Dermis blood vessel endothelial cell (primary cell): ENCODE measurements around the gene CFAP410. TPM values are rescaled to one million over a fixed set of nuclear protein-coding genes. Genes with fewer than 3 reads are reported as not detected.
"Not testable (repeated sequence)": the region's sequence is repeated elsewhere in the genome, so short reads cannot be mapped to it uniquely, and the experiment has no call there.

ENCODE experiments used
- DNase-seq: peaks from one replicate; pipeline ENCODE4 v3.0.0; 2010
- total RNA-seq: library from RNA; depleted of rRNA; stranded (reverse); fragments of >200 nt; gene quantifications from 2 replicates; pipeline ENCODE4 v1.2.3, GENCODE V29; 2014

The CFAP410 gene
- total RNA-seq, 1 donor from 2014 or later = 6.0 TPM

- no peak for DNase-seq
Measured at GRCh38 chr21:44316277-44316900, 22.8 kb downstream of the CFAP410 start.

- DNase-seq = no peak
Measured at GRCh38 chr21:44315691-44316203, 23.4 kb downstream of the CFAP410 start.

DNA sequence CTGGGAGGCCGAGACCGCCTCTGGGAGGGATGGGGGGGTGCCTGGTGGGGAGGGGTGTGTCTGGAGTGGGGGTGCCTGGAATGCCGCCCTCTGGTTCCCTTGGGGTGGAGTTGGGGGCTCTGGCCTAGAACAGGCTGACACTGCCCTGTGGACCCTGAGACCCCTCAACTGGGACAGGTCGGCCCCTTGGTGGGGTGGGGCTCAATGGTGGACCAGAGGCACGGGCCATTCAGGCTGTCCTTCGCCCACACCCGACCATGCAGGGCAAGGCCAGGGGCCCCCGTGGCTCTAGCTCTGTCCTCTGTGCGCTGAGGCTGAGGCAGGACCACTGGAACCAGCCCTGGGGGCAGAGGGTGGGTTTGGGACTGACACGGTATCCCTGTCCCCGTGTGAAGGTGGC is 24.6 kb downstream of the CFAP410 start:
- no peak for DNase-seq

- DNase-seq = no peak
Measured at GRCh38 chr21:44314128-44314527, 25.1 kb downstream of the CFAP410 start.

- DNase-seq = no peak
Measured at GRCh38 chr21:44313451-44313850, 25.7 kb downstream of the CFAP410 start.

DNA sequence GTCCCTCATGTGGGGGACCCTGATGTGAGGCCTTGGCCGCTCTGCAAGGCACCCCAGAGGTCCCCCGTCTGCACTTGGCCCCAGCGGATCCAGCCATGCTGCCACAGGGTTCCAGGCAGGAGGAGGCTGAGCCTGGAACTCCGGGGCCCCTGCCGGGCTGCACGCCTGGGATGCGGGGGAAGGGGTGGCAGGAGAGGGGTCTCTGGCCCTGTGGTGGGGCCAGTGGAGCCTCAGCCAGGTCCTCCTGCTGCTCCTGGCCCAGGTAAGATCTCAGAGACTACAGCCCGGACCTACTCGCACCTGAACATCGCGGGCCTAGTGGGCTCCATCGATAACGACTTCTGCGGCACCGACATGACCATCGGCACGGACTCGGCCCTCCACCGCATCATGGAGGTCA is 26.5 kb downstream of the CFAP410 start:
- no peak for DNase-seq

GRCh38 chr21:44312089-44312488 is 27.1 kb downstream of the CFAP410 start:
- no peak for DNase-seq

GRCh38 chr21:44310628-44311507 is 28.3 kb downstream of the CFAP410 start:
- no peak for DNase-seq

GRCh38 chr21:44306936-44307704 is 32.1 kb downstream of the CFAP410 start:
- no peak for DNase-seq

- peak; percentile 37 for DNase-seq
Measured at GRCh38 chr21:44305691-44306090, 33.5 kb downstream of the CFAP410 start.

- DNase-seq = peak; percentile 79
Measured at GRCh38 chr21:44304877-44305293, 34.3 kb downstream of the CFAP410 start.

GRCh38 chr21:44304011-44304616 is 35.1 kb downstream of the CFAP410 start:
- DNase-seq = no peak

- peak; percentile 18 for DNase-seq
Measured at GRCh38 chr21:44303490-44303981, 35.7 kb downstream of the CFAP410 start.

DNA sequence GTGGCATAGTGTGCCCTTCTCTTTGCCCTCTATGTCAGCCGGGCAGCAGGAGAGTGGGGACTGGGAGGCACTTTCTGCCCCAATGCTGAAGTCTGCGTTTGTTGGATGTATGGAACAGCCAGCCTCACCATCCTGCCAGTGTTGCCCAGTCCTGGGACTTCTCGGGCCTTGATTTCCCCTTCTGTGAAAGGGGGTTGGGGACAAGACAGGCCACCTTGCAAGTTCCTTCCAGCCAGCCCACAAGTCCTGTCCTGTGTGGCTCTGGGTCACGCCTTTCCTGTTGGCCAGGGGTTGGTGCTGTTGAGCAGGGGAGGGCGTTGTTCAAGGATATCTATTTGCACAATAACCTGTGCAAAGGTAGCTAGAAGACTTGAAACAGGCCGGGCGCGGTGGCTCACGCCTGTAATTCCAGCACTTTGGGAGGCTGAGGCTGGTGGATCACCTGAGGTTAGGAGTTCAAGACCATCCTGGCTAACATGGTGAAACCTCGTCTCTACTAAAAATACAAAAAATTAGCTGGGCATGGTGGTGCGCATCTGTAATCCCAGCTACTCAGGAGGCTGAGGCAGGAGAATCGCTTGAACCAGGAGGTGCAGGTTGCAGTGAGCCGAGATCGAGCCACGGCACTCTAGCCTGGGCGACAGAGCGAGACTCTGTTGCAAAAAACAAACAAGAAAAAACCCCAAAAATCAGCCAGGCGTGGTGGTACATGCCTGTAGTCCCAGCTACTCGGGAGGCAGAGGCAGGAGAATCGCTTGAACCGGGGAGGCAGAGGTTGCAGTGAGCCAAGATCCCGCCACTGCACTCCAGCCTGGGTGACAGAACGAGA is 36.4 kb downstream of the CFAP410 start:
- DNase-seq = not testable (repeated sequence)

DNA sequence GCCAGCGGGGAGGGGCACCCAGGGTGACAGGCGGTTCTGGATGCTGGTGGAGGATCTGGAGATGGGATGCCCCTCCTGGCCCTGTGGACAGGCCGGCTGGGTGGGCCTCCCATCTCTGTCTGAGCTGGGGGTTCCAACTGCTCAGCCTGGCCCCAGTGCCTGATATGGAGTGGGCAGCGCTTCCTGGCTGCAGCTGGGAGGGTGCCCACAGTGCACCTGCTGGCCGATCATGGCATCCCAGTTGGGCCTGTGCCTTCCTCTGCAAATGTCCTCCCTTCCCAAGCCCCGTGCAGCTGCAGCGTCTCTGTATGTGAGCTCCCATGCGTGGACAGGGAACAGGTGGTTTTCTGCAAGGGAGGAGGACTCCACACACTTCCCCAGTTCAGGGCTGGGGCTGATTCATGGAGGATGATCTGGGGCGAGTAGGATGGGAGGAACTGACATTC is 37.2 kb downstream of the CFAP410 start:
- DNase-seq = peak; percentile 26

DNA sequence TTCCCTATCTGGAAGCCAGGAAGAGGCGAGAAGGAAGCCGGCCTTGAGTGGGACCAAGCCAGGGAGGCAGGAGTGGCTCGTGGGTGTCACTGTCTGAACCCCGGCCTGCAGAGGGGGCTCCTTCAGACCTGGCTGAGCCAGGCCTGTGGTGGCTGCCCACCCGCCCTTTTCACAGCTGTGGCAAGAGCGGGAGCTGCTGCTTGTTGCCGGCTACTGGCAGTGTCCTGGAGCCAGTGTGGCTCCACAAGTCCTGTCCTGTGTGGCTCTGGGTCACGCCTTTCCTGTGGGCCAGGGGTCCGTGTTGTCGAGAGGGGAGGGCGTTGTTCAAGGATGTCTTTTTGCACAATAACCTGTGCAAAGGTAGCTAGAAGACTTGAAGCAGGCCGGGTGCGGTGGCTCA is 38.0 kb downstream of the CFAP410 start:
- peak; percentile 10 for DNase-seq

DNA sequence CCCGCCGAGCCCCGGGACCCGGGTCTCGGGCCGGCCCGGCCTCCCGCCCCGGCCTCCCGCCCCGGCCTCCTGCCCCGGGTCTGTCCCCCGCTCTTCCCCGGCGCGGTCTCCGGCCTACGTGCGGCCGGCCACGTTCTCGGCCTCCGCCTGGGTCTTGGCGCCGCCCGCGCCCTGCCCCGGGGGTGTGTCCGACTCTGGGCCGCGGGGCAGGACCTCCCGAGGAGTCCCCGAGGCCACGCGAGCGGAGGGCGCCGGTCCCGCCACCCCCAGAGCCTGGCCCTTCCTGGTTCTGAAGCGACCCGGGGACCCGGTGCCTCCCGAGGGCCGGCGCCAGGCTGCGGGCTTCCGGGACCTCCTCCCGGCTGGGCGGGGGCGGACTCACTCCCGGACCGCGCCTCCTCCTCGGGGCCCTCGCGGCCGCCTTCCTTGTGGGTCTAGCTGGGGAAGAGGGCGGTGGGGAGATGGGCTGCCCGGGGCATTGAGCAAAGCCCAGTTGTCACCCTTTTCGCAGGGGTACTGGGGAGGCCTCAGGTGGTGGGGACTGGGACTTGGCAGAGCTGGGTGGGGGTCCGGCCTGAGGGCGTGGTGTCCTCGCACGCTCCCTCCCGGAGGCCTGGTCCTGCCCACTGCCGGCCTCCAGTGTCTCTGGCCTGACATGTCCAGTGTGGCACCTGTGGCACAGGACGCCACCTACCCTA is 38.8 kb downstream of the CFAP410 start:
- DNase-seq = peak; percentile 54

- peak; percentile 49 for DNase-seq
Measured at GRCh38 chr21:44299458-44300261, 39.5 kb downstream of the CFAP410 start, which contains the start of gene PFKL. Gene PFKL, plus strand, starts transcription at chr21:44300053. Its CDS starts 53 bp downstream, at chr21:44300106.

DNA sequence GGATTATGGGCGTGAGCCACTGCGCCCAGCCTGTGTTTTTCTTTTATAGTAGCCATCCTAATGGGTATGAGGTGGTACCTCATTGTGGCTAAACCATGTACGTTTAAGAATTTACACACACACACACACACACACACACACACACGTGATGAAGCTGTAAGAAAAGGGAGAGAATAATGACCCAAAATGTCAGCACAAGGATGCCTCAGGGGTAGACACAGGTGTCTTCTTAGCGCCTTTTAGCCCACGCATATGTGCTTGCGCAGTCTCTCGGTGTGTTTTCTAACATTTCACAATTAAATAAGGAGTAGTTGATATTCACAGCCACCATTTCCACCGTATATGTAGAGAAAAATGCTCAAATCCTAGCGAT is 40.1 kb downstream of the CFAP410 start:
- peak; percentile 18 for DNase-seq

GRCh38 chr21:44298301-44298700 is 40.9 kb downstream of the CFAP410 start:
- DNase-seq = peak; percentile 43
